NAMALWA (cell line): Measurements from ENCODE around the gene THAP4.

Experiments used
- DNase-seq: peaks from one replicate; pipeline ENCODE4 v3.0.0-alpha.2; 2015; ENCODE audit warnings: low spot score

THAP4 gene

DNA sequence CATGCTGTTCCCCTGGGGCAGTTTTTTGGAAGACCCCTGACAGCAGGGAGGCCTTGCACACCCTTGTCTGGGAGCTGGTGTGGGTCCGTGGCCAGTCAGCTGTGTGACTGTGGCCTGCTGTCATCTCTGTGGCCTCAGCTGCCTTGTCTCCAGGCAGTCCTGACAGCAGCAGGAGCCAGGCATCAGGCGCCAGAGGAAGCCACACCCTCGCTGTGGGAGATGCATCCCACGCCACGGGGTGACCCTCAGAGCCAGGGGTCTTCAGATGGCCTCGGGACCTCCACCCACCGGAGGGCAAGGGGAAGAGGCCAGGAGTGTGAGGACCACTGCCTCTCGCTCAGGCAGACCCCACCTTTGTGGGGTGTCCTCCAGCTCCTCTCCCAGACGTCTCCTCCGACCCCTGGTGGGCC, 73.4 kb downstream of the THAP4 start:
- no peak for DNase-seq

DNA sequence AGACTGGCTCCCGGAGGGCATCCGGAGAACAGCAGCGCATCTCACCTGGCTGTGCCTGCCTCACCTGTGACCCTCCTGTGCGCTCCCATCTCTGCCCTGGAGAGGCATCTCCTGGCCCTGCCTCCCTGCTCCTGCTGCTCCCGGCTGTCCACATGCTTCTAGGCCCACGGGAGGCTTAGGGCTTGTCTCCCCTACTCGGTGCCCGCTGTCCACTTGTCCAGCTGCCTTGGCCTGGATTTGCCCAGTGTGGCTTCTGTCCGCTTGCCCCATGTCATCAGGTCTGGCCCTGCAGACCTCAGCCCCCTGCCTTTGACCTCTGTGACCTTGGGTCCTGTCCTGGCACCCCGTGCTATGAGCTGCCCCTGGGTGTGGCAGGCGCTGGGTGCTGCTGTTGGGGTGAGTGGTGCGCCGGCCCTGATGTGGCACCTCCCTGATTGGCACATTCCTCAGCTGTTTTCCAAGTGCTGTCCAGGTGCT, 73.9 kb downstream of the THAP4 start:
- DNase-seq: no peak

DNA sequence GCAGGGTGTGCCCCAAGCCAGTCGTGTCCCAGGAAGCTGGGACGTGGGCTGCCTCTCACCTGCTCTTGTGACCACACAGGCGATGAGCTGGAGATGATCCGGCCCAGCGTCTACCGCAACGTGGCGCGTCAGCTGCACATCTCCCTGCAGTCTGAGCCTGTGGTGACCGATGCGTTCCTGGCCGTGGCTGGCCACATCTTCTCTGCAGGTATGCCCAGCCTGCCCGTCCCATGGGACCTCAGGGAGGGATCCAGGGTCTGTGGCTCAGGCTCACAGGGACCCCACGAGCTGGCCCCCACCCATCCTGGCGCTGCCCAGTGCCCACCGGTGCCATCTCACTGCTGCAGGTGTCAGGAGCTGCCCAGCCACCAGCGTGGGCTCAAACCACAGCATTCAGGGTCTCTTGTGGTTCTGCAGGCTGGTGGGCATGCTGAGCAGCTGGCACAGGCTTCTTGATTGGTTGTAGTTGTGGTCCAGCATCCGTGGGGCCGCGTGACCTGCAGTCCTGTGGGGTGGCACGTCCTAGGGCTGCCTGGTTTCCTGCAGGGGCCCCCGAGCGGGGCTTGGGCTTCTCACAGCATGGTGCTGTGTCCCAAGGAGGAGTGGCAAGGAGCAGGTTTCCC, 74.6 kb downstream of the THAP4 start:
- DNase-seq: no peak

DNA sequence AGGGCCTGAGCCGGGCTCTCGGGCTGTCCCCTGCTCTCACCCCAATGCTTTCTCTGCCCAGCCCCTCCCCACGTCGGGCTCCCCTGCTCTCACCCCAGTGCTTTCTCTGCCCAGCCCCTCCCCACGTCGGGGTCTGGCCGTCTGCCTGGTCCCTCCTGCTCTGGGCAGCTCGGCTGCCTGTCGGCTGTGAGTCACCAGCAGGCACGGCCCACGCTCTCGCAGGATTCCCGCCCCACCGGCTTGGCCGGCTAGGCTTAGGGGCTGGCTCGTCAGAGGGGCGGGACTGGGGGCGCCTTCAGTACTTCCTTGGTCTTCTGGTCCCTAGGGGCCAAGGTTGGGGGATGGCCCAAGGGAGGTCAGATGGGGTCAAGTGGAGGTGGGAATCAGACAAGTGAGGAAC, 75.1 kb downstream of the THAP4 start:
- no peak for DNase-seq

DNA sequence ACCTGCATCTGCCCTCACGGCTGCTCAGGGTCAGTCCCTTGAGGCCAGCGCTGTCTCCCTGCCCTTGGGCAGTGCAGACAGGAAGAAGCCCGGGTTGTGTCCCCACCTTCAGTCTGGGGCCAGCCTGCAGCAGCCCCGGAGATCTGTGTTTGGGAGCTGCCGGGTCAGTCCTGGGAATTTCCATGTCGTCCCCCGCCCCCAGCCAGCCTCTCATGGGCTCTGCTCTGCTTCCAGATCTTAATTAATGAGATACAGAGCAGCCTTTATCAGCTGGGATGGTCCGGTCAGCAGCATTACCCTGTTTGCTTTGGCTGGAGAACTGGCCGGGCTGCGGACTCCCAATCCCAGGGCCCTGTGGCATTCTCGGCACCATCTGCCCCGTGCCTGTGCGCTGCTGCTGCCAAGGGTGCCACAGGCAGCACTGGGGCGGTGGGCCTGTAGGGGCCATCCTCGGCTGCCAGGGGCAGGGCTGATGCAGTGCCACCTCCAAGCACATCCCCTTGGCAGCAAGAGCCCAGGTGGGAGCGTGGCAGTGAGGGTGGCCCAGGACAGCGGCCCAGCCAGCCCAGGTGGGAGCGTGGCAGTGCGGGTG, 76.0 kb downstream of the THAP4 start:
- no peak for DNase-seq

DNA sequence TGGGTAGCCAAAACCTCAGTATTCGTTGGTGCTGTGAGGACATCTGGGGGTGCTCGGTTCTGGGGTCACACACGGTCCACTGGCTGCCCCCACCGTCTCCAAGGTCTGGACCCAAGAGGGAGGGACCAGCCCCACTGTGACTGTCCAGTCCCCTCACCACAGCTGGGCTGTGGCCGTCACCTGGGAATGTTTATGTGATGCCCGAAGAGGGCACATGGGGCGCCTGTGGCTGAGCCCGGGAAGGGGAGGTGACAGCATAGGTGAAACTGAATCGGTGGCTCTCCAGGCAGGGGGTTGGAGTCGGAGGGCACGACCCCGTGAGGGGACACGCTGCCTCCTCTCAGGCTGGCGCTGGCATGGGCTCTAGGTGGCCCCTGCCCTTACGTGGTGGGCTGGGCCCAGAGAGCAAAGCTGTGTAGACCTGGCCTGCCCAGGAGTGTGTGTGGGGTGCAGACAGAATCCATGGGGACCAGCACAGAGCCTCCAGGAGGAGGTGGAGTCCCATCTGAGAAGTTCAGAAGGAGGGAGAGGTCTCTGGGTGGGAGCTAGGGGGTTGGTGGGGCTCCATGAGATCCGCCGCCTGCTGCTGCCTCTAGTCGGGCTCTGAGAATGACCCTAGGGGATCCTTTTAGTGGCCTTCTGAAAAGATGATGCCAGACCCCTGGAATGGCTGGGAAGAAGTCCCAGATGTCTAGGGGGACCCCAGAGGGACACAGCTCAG, 76.6 kb downstream of the THAP4 start:
- DNase-seq: no peak

DNA sequence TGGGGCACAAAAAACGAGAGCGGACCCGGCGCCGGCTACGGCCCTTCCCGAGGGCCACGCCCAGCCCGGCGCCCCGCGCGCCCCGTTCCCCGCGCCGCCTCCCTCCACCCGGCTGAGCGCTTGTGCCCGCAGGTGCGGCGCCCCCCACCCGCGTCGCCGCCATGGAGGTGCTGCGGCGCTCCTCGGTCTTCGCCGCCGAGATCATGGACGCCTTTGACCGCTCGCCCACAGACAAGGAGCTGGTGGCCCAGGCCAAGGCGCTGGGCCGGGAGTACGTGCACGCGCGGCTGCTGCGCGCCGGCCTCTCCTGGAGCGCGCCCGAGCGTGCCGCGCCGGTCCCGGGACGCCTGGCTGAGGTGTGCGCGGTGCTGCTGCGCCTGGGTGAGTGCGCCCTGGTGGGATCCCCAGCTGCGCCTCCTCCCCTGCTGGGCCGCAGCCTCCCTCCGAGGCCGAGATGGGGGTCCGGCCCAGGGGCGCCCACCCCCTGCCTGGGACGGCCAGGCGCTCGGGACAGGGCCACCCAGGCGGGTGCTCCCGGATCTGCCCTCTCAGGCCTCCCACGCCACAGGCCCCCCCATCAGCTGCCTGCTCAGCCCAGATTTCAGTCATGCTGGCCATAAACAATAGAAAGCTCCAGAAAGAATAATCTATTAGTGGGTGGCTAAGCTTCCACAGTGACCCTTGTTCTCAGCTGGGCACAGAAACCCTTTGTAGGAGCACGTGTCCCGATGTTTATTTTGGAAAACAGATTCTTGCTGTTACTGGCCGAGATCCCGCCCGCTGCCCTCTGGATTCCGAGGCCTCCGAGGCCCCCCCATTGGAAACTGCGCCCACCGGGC, 77.4 kb downstream of the THAP4 start:
- DNase-seq: no peak

DNA sequence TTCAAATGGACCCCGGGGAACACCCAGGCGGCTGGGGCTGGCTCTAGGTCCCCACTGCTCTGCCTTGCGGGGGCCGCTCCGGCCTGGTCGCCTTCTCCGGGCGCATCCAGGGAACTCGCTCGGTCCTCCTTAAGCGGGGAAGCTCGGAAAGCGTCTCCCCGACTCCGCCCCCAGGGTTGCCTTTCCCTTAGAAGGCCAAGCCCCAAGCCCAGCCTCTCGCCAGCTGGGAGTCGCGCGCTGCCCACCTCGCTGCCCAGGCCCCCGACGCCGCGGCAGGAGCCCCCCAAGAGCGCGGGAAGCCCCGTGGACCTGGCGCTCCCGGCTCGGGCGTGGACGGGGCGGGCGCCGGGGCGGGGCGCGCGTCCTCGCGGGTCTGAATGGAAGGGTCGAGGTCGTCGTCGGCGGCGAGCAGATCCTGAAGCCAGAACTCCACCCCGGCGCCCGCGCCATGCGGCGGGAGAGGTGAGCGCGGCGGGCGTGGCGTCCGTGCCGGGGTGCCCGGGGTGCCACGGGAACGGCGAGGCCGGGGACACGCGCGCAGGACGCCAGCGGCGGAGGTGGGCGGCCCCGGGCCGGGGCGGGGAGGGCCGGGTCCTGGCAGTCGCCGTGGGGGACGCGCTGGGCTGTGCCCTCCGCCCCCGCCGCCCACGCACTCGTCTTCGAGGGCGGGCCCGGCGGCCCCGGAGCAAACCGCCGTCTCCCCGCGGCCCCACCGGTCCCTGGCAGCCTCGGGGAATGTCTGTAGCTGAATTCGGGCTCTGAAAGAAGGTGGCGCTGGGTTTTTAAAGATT, 78.2 kb downstream of the THAP4 start, which contains the start of gene BOK:
Gene BOK (plus strand): TSS at position 214 of the 791 bp plus-strand sequence. CDS start 739 bp downstream, outside the sequence.
- DNase-seq: no peak

DNA sequence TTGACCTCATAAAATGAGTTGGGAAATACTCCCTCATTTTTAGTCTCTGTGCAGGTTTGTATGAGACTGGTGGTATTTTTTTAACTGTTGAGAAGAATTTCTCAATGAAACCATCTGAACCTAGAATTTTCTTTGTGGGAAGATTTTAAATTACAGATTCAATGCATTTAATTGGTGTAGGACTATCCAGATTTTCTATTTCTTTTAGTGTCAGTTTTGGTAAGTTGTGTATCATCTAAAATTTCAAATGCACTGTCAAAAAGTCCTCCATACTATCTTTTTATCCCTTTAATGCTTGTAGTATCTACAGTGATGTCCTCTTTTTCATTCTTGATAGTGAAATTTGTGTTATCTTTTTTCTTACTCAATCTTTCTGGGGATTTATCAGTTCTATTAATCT, 80.2 kb downstream of the THAP4 start:
- no peak for DNase-seq

DNA sequence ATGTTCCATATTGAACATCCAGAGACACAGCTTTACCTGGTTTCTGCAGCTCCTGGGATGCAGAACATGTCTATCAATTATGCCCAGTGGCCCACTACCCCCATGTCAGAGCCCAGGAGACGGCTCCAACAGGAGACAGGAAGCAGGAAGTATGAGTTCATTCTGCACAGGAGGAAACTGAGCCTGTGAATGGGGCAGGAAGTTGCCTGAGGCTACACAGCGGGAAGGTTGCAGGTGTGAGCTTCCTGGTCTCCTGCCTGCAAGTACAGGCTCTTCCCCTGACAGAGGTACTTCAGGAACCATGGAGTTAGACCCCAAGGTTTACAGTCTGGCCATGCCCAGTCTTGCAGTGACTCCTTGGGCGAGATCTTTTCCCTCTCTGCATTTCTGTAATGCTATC, 81.2 kb downstream of the THAP4 start:
- no peak for DNase-seq

DNA sequence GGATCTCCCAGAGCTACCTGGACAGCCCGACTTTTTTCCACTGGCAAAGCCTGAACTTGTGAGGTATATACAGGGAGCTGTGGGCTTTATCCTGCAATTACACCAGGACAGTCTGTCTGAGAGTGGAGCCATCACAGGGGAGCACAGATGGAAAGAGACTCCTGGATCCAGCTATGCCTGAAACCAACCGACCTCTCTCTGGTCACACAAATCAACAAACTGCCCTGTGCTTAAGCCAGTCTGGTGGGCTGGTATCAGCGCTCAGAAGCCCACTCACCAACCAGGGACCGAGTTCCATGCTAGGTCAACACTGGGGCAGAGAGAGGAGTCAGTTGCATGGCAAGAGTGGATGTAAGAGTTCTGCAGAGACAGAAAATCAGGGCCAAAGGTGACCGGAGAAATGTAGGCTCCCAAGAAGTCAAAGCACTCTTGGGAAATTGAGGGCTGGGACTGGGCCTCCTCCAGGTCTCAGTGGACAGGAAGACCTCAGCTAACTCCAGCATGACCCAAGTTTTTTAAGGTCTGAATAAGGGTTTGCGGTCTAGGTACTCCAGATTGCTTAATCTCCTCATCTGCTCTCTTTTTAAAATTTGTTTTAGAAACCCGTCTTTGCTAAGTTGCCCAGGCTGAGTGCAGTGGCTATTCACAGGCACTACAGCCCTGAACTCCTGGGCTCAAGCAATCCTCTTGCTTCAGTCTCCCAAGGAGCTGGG, 82.2 kb downstream of the THAP4 start:
- DNase-seq: no peak

DNA sequence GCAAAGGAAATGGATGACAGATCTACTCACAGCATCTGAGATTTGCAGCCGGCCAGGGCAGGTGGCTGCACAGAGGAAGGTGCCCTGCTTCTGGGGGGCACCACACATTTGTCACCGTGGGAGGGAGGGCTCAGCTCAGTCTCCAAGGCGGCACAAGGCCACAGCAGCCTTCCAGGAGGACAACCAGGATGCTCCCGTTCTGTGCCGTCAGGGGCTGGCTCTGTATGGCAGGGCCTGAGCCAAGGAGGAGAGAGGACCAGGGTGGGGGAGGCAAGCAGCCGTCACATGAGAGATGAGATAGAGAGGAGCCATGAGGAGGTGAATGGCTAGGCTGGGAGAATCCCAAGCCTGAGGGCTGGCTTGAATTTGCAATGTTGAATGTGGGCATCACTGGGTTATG, 83.0 kb downstream of the THAP4 start:
- DNase-seq: no peak

DNA sequence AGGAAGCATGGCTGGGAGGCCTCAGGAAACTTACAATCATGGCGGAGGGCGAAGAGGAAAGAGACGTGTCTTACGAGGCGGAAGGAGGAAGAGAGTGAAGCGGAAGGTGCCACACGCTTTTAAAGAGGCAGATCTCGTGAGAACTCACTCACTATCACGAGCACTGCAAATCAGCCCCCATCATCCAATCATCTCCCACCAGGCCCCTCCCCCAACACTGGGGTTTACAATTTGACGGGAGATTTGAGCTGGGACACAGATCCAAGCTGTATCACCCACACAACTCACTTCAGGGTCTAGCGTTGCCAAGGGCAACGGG, 83.5 kb downstream of the THAP4 start:
- no peak for DNase-seq

DNA sequence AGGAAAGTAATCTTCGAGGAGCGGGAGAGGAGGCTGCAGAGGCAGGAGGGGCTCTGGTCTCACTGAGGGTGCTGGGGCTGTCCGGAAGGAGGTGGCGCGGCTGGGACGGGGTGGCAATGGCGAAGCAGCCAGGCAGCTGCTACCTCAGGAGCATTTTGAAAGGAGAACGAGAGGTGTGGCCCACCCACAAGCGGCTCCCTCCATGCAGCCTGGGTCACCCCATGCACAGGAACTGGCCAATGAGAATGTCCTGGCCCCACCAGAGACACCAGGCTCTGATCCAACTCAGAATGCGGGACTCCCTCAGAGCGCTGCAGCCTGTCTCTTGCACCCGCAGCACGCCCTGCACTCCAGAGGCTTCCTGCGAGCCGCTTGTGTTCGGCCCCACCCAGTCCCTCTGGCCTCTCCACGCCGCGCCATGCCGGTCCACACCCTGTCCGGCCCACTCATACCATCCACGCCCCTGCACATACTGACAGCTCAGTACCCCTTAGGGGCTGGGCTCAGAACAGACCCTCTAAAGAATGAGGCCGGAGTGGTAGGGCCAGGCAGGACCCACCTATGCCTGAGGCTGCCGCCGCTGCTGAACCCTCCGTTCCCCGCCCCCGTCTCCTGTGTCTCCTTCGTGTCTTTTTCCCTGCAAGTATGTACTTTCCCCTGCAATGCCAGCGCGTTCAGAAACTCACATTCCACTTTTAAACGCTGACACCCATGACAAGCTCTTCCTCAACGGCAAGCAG, 84.8 kb downstream of the THAP4 start:
- no peak for DNase-seq

DNA sequence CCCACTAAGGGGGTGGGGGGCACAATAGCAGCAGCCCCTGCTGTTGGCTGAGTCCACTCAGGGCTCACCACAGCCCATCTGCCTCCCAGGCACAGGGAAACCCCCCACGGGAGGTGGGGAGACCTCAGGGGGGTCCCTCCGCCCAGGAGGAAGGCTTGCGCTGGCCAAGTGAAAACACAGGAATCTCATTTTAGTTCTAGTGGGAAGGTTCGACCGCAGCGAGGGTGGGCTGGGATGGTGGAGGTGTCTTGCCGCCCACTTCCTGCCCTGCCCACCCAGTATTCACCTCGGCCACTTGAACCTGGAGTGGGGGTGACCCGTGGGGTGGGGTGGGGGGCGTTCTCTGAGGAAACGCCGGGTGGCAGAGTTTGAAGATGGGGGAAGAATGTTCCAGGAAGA, 85.4 kb downstream of the THAP4 start:
- no peak for DNase-seq

DNA sequence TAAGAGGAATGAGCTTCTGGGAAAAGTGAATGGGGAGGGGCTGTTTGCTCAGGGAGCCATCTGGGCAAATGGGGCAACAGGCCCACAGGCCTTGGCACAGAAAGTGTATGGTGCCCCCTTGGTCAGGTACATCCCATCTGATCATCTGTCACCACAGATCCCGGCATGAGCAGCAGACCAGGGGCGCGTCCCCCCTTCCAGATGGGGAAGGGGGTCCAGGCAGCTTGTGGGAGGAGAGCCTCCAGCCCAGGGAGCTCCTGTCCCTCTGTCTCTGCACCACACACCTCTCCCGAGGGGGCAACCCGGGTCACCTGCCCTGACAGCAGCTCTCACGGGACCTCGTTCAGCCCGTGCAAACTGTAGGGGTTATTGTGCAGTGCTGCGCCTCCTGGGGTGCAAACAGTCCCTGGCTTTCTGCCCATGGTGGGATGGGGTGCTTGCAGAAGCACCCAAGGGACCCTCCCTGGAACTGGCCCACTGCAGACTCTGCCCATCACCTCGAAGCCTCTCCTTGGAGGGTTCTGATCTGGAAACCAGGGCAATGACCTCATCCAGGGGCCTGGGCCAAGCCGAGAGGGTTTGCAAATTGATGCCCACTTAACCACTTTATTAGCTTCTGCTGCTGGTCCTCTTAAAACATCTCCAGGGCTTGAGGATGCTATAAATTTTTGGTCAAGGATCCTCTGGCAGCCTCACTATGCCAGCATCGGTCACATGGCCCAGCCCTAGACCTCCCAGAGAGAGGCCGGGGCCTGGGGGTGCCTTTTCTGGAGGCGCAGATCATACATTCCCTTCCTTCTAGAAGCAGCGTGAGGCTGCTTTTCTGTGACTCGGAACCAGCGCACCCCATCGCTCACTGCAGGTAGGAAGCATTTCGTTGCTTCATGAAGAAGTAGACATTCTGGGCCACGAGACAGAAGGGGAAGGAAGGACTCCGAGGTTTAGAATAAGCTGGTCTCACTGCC, 86.1 kb downstream of the THAP4 start:
- DNase-seq: no peak

DNA sequence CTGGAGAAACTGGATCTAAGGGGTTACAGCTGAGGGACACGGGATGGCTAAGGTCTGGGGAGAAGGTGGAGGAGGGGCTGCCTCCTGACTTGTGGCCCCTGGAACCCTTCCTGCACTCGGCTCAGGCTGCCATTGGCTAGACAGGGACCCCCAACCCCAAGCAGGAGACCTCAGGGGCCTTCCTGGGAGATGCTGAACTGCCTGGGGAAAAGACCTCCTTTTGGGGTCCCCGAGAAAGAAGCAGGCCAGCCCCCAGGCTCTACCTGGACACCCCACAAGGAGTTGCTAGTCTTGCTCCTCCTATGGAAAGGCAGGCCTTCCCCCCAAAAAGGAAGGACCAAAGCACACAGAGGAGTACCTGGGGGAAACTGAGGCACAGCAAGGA, 88.5 kb downstream of the THAP4 start:
- no peak for DNase-seq

DNA sequence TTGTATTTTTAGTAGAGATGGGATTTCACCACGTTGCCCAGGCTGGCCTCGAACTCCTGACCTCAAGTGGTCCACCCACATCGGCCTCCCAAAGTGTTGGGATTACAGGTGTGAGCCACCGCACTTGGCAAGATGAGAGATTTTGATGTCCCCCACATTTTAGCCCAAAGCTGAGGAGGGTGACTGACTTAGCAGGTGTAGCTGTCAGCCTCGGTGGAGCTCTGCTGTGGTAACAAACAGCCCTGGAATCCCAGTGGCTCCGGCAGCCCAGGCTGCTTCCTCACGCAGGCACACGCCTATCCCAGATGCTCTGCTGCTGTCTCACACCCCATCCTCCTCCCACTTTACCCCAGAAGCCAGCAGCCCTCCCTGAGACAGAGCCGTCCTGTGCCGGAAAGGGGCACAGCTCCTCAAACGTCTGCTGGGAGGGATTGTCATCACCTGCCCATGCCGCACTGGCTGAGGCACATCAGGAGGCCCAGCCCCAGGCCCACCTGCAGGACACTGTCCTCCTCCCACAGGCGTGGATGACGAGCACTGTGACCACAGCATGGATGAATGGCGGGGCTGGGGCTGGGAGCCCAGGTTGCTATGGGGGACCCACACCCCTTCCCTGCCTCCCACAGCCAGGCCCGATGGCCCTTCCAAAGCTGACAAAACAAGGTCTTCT, 89.0 kb downstream of the THAP4 start:
- no peak for DNase-seq
